ENCODE measurements around the gene ELF4. TPM values are rescaled to one million over a fixed set of nuclear protein-coding genes. Genes with fewer than 3 reads are reported as not detected.

The ELF4 gene
- total and polyA plus RNA-seq, 2 experiments from 2014 or later = 0.50 to 1.8 TPM

GRCh38 chrX:130124577-130124976 lies 14.3 kb upstream of the ELF4 start:
- Histone ChIP-seq H2AFZ (no peak overlapping the region), H3K9me2 (ENCODE audit: insufficient read depth) (no peaks in the 10 kb centered on the region)

GRCh38 chrX:130121505-130121800 lies 11.2 kb upstream of the ELF4 start:
- Histone ChIP-seq H3K27me3 (ENCODE audit: insufficient read depth) (peaks cover 18% of the 10 kb centered on the region), H3K9me2 (ENCODE audit: insufficient read depth) (no peaks in the 10 kb centered on the region), H3K36me3 (ENCODE audit: insufficient read depth) (no peaks in the 10 kb centered on the region), H3K27ac (ENCODE audit: low read depth) (no peak overlapping the region), H3K4me1 (ENCODE audit: insufficient read depth) (no peaks in the 10 kb centered on the region), H2AFZ (peak overlapping the region; percentile 18; the same call in 1 of the 2 replicates), H4K20me1 (replicated peaks; ENCODE audit: insufficient read depth) (no peaks in the 10 kb centered on the region), H3F3A (replicated peaks; ENCODE audit: low read depth) (no peaks in the 10 kb centered on the region), H3K79me2 (replicated peaks; ENCODE audit: insufficient read depth) (no peaks in the 10 kb centered on the region), H3K4me3 (peak overlapping the region; percentile 55), H3K4me2 (peak overlapping the region; percentile 66; the same call in 1 of the 2 replicates)
- ATAC-seq (no peak; the same call in 2 of the 3 replicates), DNase-seq (ENCODE audit: low spot score) (peak; percentile 14)
- H3K4me1 Mint-ChIP-seq = peaks cover 14% of the 10 kb centered on the region; the same call in 2 of the 3 replicates
- H3K4me3 Mint-ChIP-seq = peak overlapping the region; percentile 60; the same call in 2 of the 3 replicates
- peaks cover 2% of the 10 kb centered on the region; the same call in 1 of the 3 replicates for H3K36me3 Mint-ChIP-seq (ENCODE audit: low read depth)
- no peaks in the 10 kb centered on the region for H3K9me3 Mint-ChIP-seq
- no peak overlapping the region for H3K27ac Mint-ChIP-seq
- peaks cover 11% of the 10 kb centered on the region for H3K27me3 Mint-ChIP-seq (ENCODE audit: insufficient read depth, low read depth, poor library complexity)
- no peak for TF ChIP-seq STAT1 (IDR thresholded peaks at IDR 0.05; ENCODE audit: unreplicated experiment)
- TF ChIP-seq CREB1 (CRISPR knock-in tag; IDR thresholded peaks at IDR 0.05; ENCODE audit: low read depth) = no peak
- TF ChIP-seq, protein P1, sequence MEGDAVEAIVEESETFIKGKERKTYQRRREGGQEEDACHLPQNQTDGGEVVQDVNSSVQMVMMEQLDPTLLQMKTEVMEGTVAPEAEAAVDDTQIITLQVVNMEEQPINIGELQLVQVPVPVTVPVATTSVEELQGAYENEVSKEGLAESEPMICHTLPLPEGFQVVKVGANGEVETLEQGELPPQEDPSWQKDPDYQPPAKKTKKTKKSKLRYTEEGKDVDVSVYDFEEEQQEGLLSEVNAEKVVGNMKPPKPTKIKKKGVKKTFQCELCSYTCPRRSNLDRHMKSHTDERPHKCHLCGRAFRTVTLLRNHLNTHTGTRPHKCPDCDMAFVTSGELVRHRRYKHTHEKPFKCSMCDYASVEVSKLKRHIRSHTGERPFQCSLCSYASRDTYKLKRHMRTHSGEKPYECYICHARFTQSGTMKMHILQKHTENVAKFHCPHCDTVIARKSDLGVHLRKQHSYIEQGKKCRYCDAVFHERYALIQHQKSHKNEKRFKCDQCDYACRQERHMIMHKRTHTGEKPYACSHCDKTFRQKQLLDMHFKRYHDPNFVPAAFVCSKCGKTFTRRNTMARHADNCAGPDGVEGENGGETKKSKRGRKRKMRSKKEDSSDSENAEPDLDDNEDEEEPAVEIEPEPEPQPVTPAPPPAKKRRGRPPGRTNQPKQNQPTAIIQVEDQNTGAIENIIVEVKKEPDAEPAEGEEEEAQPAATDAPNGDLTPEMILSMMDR (conservative IDR thresholded peaks at IDR 0.05; ENCODE audit: low read depth in 2 of 2) = no peak
- TF ChIP-seq, protein P2, sequence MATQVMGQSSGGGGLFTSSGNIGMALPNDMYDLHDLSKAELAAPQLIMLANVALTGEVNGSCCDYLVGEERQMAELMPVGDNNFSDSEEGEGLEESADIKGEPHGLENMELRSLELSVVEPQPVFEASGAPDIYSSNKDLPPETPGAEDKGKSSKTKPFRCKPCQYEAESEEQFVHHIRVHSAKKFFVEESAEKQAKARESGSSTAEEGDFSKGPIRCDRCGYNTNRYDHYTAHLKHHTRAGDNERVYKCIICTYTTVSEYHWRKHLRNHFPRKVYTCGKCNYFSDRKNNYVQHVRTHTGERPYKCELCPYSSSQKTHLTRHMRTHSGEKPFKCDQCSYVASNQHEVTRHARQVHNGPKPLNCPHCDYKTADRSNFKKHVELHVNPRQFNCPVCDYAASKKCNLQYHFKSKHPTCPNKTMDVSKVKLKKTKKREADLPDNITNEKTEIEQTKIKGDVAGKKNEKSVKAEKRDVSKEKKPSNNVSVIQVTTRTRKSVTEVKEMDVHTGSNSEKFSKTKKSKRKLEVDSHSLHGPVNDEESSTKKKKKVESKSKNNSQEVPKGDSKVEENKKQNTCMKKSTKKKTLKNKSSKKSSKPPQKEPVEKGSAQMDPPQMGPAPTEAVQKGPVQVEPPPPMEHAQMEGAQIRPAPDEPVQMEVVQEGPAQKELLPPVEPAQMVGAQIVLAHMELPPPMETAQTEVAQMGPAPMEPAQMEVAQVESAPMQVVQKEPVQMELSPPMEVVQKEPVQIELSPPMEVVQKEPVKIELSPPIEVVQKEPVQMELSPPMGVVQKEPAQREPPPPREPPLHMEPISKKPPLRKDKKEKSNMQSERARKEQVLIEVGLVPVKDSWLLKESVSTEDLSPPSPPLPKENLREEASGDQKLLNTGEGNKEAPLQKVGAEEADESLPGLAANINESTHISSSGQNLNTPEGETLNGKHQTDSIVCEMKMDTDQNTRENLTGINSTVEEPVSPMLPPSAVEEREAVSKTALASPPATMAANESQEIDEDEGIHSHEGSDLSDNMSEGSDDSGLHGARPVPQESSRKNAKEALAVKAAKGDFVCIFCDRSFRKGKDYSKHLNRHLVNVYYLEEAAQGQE (IDR thresholded peaks at IDR 0.05; ENCODE audit: unreplicated experiment) = no peak
- TF ChIP-seq ETS1 (IDR thresholded peaks at IDR 0.05) = no peak
- no peak for TF ChIP-seq NANOG (IDR thresholded peaks at IDR 0.05; ENCODE audit: borderline replicate concordance)

More at GRCh38 chrX:130124577-130124976, 14.3 kb upstream of the ELF4 start:
- H3K36me3 Mint-ChIP-seq (ENCODE audit: low read depth) = peaks cover 14% of the 10 kb centered on the region
- H3K9me3 Mint-ChIP-seq = no peaks in the 10 kb centered on the region
- Histone ChIP-seq H4K20me1 (replicated peaks; ENCODE audit: insufficient read depth) (no peaks in the 10 kb centered on the region), H3K4me1 (ENCODE audit: insufficient read depth) (no peaks in the 10 kb centered on the region), H3K36me3 (ENCODE audit: insufficient read depth) (no peaks in the 10 kb centered on the region), H3K27ac (ENCODE audit: low read depth) (no peak overlapping the region), H3K27me3 (ENCODE audit: insufficient read depth) (peaks cover 14% of the 10 kb centered on the region), H3F3A (replicated peaks; ENCODE audit: low read depth) (no peaks in the 10 kb centered on the region), H3K4me2 (no peak overlapping the region), H3K79me2 (replicated peaks; ENCODE audit: insufficient read depth) (no peaks in the 10 kb centered on the region), H3K4me3 (no peak overlapping the region)
- TF ChIP-seq, protein P1 (conservative IDR thresholded peaks at IDR 0.05; ENCODE audit: low read depth in 2 of 2) = peak; percentile 37 to 44
- no peak for TF ChIP-seq JUNB (IDR thresholded peaks at IDR 0.05; ENCODE audit: unreplicated experiment)
- no peak overlapping the region for H3K27ac Mint-ChIP-seq
- ATAC-seq = no peak
- no peak overlapping the region for H3K4me3 Mint-ChIP-seq
- DNase-seq (ENCODE audit: low spot score) = peak; percentile 41
- peaks cover 9% of the 10 kb centered on the region for H3K27me3 Mint-ChIP-seq (ENCODE audit: insufficient read depth, low read depth, poor library complexity)
- H3K4me1 Mint-ChIP-seq = peaks cover 5% of the 10 kb centered on the region; the same call in 2 of the 3 replicates
